IMR-90 (cell line): ENCODE results near the gene NOS3.

Experiments
- BHLHE40 ChIP-seq: fragments of 150-350 bp; IDR thresholded peaks from 2 replicates; pipeline ENCODE4 v1.6.1; 2016; ENCODE audit warnings: mild to moderate bottlenecking, low read depth, low read length
- CEBPB ChIP-seq: IDR thresholded peaks from 2 replicates; pipeline ENCODE4 v1.6.1; 2012; ENCODE audit warnings: low read depth, low read length, improper control_type of control experiment
- CHD1 ChIP-seq: IDR thresholded peaks from 2 replicates; pipeline ENCODE4 v1.6.1; 2012; ENCODE audit warnings: low read depth, low read length, improper control_type of control experiment
- MAFK ChIP-seq: IDR thresholded peaks from 2 replicates; pipeline ENCODE4 v1.6.1; 2012; ENCODE audit warnings: low read depth, low read length, improper control_type of control experiment
- MAZ ChIP-seq: IDR thresholded peaks from 2 replicates; pipeline ENCODE4 v1.6.1; 2012; ENCODE audit warnings: low read depth, mild to moderate bottlenecking, low read length, improper control_type of control experiment, moderate library complexity, borderline replicate concordance
- MXI1 ChIP-seq: IDR thresholded peaks from 2 replicates; pipeline ENCODE4 v1.6.1; 2012; ENCODE audit warnings: low read depth, mild to moderate bottlenecking, low read length, moderate library complexity, borderline replicate concordance
- NFE2L2 ChIP-seq: fragments of 150-350 bp; IDR thresholded peaks from 2 replicates; pipeline ENCODE4 v1.6.1; 2016; ENCODE audit warnings: low read depth, mild to moderate bottlenecking, low read length
- POLR2A ChIP-seq: IDR thresholded peaks from 2 replicates; pipeline ENCODE4 v1.6.1; 2012; ENCODE audit warnings: mild to moderate bottlenecking, low read depth, low read length
- RAD21 ChIP-seq: IDR thresholded peaks from 2 replicates; pipeline ENCODE4 v1.6.1; 2012; ENCODE audit warnings: low read length, improper control_type of control experiment
- RFX5 ChIP-seq: IDR thresholded peaks from 2 replicates; pipeline ENCODE4 v1.8.0; 2012; ENCODE audit warnings: low read depth, mild to moderate bottlenecking, low read length, moderate library complexity
- SMC3 ChIP-seq: fragments of 150-350 bp; IDR thresholded peaks from 2 replicates; pipeline ENCODE4 v1.6.1; 2016; ENCODE audit warnings: low read depth, mild to moderate bottlenecking, antibody characterized with exemption, low read length, moderate library complexity
- TF ChIP-seq, protein P1 (sequence below): fragments of 150-350 bp; IDR thresholded peaks from 2 replicates; pipeline ENCODE4 v1.6.1; 2017; ENCODE audit warnings: mild to moderate bottlenecking, antibody characterized with exemption, low read length, low read depth
- TF ChIP-seq, protein P2 (sequence below): conservative IDR thresholded peaks from 2 replicates; pipeline ENCODE4 v1.5.1; 2012; ENCODE audit warnings: mild to moderate bottlenecking, low read depth, low read length, improper control_type of control experiment
- TF ChIP-seq, protein P3 (sequence below): fragments of 150-350 bp; IDR thresholded peaks from 2 replicates; pipeline ENCODE4 v1.6.1; 2016; ENCODE audit warnings: low read depth, mild to moderate bottlenecking, low read length, moderate library complexity, borderline replicate concordance

DNA sequence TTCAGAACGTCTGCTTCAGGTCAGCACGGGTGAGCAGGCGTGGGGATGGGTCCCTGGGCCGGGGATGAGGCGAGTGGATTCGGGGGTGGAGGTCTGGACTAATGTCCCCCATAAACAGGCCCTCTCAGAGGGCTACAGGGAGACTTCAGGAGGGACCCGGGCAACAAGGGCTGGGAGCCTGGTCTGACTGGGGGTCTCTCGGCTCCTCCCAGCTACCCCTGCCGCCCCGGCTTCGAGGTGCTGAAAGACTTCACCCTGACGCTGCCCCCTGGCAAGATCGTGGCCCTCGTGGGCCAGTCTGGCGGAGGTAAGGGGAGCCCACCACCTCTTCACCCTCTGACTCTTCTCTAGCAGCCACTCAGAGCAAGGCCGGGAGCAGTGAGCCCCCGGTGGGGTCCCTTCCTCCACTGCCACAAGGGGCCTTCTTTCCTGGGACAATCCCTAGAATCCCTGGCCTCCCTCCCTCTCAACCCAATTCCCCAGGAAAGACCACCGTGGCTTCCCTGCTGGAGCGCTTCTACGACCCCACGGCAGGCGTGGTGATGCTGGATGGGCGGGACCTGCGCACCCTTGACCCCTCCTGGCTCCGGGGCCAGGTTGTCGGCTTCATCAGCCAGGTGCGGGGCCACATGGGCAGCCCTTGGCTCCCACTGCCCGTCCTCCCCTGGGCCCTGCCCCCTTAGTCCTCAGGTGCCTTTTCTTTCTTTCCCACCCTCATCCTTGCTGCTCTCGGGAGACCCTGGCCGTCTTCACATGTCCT lies 50.0 kb downstream of the NOS3 start:
- TF ChIP-seq, protein P1, sequence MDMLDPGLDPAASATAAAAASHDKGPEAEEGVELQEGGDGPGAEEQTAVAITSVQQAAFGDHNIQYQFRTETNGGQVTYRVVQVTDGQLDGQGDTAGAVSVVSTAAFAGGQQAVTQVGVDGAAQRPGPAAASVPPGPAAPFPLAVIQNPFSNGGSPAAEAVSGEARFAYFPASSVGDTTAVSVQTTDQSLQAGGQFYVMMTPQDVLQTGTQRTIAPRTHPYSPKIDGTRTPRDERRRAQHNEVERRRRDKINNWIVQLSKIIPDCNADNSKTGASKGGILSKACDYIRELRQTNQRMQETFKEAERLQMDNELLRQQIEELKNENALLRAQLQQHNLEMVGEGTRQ, result no peak
- TF ChIP-seq, protein P2, sequence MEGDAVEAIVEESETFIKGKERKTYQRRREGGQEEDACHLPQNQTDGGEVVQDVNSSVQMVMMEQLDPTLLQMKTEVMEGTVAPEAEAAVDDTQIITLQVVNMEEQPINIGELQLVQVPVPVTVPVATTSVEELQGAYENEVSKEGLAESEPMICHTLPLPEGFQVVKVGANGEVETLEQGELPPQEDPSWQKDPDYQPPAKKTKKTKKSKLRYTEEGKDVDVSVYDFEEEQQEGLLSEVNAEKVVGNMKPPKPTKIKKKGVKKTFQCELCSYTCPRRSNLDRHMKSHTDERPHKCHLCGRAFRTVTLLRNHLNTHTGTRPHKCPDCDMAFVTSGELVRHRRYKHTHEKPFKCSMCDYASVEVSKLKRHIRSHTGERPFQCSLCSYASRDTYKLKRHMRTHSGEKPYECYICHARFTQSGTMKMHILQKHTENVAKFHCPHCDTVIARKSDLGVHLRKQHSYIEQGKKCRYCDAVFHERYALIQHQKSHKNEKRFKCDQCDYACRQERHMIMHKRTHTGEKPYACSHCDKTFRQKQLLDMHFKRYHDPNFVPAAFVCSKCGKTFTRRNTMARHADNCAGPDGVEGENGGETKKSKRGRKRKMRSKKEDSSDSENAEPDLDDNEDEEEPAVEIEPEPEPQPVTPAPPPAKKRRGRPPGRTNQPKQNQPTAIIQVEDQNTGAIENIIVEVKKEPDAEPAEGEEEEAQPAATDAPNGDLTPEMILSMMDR, result no peak
- TF ChIP-seq RFX5 (no peak), CEBPB (no peak), MAFK (no peak), POLR2A (no peak), RAD21 (no peak), SMC3 (no peak), MXI1 (no peak), BHLHE40 (no peak), MAZ (no peak), NFE2L2 (no peak), CHD1 (no peak)
- TF ChIP-seq, protein P3, sequence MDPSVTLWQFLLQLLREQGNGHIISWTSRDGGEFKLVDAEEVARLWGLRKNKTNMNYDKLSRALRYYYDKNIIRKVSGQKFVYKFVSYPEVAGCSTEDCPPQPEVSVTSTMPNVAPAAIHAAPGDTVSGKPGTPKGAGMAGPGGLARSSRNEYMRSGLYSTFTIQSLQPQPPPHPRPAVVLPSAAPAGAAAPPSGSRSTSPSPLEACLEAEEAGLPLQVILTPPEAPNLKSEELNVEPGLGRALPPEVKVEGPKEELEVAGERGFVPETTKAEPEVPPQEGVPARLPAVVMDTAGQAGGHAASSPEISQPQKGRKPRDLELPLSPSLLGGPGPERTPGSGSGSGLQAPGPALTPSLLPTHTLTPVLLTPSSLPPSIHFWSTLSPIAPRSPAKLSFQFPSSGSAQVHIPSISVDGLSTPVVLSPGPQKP, result no peak
